ENCODE results near the gene ZNF281. TPM values are rescaled to one million over a fixed set of nuclear protein-coding genes. Genes with fewer than 3 reads are reported as not detected.

ZNF281 gene, protein sequence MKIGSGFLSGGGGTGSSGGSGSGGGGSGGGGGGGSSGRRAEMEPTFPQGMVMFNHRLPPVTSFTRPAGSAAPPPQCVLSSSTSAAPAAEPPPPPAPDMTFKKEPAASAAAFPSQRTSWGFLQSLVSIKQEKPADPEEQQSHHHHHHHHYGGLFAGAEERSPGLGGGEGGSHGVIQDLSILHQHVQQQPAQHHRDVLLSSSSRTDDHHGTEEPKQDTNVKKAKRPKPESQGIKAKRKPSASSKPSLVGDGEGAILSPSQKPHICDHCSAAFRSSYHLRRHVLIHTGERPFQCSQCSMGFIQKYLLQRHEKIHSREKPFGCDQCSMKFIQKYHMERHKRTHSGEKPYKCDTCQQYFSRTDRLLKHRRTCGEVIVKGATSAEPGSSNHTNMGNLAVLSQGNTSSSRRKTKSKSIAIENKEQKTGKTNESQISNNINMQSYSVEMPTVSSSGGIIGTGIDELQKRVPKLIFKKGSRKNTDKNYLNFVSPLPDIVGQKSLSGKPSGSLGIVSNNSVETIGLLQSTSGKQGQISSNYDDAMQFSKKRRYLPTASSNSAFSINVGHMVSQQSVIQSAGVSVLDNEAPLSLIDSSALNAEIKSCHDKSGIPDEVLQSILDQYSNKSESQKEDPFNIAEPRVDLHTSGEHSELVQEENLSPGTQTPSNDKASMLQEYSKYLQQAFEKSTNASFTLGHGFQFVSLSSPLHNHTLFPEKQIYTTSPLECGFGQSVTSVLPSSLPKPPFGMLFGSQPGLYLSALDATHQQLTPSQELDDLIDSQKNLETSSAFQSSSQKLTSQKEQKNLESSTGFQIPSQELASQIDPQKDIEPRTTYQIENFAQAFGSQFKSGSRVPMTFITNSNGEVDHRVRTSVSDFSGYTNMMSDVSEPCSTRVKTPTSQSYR
- 21.6 TPM for total RNA-seq

DNA sequence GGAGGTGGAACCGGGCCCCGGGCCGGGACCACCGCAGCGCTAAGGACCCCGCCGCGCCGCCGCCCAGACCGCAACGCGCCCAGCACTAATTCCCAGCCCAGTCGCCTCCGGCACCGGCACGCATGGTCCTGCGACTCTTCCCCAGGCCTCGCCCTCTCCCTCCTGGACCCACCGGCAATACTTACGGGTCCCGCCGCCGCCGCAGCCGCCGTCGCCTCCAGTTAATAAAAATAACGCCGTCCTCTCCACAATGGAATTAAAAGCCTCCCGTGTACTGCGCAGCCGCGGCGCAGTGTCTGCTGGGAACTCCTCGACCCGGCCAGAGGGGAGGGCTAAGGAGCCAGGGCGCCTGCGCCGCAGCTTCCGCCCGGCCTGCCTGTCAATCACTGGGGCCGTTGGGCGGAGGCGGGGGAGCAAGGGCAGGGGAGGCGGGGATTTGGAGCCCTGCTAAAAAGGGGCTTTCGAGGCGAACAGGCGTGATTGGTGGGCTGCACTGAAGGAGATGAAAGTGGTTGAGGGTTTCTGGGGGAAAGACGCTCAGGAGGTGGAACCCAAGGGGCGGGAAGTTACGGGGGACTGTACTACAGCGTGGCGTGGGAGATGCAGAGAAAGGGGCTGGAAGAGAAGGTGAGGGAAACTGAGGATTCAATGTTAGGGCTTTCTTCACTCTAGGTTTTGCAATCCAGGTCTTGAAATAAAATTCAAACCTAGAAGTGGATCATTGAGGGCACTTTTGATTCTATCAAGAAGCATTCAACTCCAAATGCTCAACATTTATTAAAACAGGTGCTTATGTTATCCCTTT is at the start of gene ZNF281:
ZNF281 (minus strand) TSS at position 276 of the 805 bp plus-strand sequence. CDS start 331 bp downstream, outside the sequence.

Other genes starting within 250 kb of the ZNF281 start
- 3.6 TPM for gene KIF14, start 210.7 kb upstream of the ZNF281 start, total RNA-seq